Coronary artery (tissue), 2 donors: ENCODE measurements around the gene MUC15.

Experiments used
- DNase-seq: peaks from one replicate; pipeline ENCODE4 v3.0.0-alpha.2; 2017; ENCODE audit warnings: low spot score
- H3K27ac ChIP-seq, 2 donors: fragments of 200-600 bp; sonication (generic); one replicate each; pipeline ENCODE4 v1.5.1; 2016 to 2019
- H3K4me3 ChIP-seq: fragments of 200-600 bp; sonication (generic); 2 replicates; pipeline ENCODE4 v1.5.1; 2016; ENCODE audit warnings: mild to moderate bottlenecking, moderate library complexity
- CTCF ChIP-seq: fragments of 200-600 bp; sonication (generic); IDR thresholded peaks from one replicate; pipeline ENCODE4 v1.5.1; 2019; ENCODE audit warnings: antibody characterized with exemption

The MUC15 gene

GRCh38 chr11:26553182-26553581 is 18.9 kb downstream of the MUC15 start:
- no peak for TF ChIP-seq CTCF
- Histone ChIP-seq H3K27ac (no peak overlapping the region), H3K4me3 (no peak overlapping the region)
- DNase-seq: no peak

DNA sequence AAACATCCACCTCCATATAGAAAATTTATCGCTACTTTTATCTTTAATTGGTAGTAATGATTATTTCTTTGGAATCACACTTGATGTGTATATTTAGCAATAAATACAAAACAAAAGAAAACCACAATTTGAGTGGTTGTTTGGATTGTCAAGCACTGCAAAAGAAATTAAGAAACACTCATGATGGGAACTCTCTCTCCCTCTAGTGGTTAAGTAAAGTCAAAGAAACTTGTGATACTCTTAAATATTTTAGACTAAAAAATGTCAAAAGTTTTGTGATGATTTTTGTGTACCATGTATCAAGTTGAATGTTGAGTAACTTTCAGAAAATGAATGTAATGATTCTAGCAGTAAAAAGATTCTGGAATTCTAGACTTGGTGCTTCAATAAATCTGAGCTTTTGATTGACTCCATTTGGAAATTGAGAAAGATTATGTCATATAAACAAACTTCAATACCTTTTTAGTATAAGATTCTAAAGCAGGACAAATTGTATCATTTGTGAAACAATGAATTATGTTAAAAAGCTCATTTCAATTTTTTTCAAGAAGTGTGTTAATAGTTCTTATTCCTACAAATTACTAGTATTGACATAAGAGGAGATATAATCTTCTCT is 20.8 kb downstream of the MUC15 start:
- Histone ChIP-seq H3K4me3 (no peak overlapping the region), H3K27ac (no peak overlapping the region)
- DNase-seq: no peak
- no peak for TF ChIP-seq CTCF

DNA sequence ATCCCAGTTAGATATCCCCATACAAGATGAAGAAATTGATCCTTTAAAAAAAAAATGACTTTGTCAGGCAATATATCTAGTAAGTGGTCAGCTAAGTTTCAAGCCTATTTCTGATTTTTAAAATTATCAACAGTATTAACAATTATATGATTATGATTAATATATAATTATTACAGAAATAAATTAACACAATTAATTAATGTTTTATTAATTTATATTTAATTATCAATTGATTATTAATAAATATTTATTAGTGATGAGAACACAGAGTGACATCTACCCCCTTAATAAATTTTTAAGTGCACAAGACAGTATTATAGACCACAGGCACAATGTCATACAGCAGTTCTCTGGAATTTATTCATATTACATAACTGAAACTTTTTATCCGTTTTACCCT is 22.0 kb downstream of the MUC15 start:
- no peak overlapping the region for H3K27ac ChIP-seq
- H3K4me3 ChIP-seq: no peak overlapping the region
- TF ChIP-seq CTCF: no peak
- no peak for DNase-seq

GRCh38 chr11:26549176-26549575 is 22.9 kb downstream of the MUC15 start:
- Histone ChIP-seq H3K27ac (no peak overlapping the region), H3K4me3 (no peak overlapping the region)
- DNase-seq: no peak
- TF ChIP-seq CTCF: no peak

- no peak overlapping the region for H3K4me3 ChIP-seq
- DNase-seq: no peak
- no peak overlapping the region for H3K27ac ChIP-seq
- no peak for TF ChIP-seq CTCF
Measured at GRCh38 chr11:26541870-26542269, 30.2 kb downstream of the MUC15 start.

DNA sequence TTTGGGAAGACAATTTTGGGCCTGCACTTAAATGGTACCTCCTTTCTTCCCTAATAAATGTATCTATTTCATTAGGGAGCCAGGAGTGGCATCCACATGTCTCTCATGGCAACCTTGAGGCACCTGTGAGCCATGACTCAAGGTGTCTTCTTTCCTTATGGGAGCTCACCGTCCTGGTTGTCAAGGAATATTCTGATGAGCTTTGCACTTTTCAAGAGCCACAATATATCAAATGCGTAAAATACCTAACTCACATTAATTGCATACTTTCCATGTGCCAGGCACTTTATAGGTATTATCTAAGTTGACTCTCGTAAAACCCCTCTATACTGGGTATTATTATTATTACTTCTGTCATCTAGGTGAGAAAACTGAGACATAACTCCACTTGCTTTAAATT is 32.5 kb downstream of the MUC15 start:
- Histone ChIP-seq H3K27ac (no peak overlapping the region), H3K4me3 (no peak overlapping the region)
- no peak for DNase-seq
- no peak for TF ChIP-seq CTCF

DNA sequence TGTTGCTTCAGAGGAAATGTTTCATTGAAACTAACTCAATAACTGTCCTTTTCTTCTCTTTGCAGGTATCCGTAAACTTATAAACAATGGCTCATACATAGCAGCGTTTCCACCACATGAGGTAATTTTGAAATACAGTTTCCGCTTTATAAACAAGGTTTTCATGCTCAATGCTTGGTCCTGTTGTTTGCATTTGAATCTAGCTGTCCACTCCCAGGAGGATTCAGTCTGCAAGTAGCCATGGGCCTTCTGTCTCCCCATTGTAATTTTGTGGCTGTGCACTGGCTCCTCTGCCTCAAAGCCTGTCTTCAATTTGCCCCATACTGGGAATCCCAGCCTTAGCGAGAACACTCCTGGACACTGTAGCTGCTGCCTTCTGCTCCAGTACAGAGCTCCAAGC is 34.7 kb downstream of the MUC15 start:
- H3K27ac ChIP-seq: no peak overlapping the region
- no peak overlapping the region for H3K4me3 ChIP-seq
- no peak for TF ChIP-seq CTCF
- no peak for DNase-seq
